Stimulated activated CD4-positive, alpha-beta T cell treated with anti-CD3 and anti-CD28 coated beads, Interleukin-4, amount 100 ng/mL, for 24 hours (primary cell): ENCODE measurements around the gene MDC1.
A peak's percentile ranks its signal among the peaks of the same experiment; 100 is the strongest.

Experiments
- DNase-seq: peaks from one replicate; pipeline ENCODE4 v3.0.0-alpha.2; 2020

MDC1 gene

GRCh38 chr6:30747902-30748769, 31.1 kb upstream of the MDC1 start:
- no peak for DNase-seq

GRCh38 chr6:30747300-30747687, 30.2 kb upstream of the MDC1 start:
- DNase-seq: no peak

GRCh38 chr6:30744054-30744805, 27.1 kb upstream of the MDC1 start, which contains the start of gene IER3:
IER3 (minus strand) TSS chr6:30744547; CDS start chr6:30744518, 29 bp downstream.
- peak; percentile 92 for DNase-seq

DNA sequence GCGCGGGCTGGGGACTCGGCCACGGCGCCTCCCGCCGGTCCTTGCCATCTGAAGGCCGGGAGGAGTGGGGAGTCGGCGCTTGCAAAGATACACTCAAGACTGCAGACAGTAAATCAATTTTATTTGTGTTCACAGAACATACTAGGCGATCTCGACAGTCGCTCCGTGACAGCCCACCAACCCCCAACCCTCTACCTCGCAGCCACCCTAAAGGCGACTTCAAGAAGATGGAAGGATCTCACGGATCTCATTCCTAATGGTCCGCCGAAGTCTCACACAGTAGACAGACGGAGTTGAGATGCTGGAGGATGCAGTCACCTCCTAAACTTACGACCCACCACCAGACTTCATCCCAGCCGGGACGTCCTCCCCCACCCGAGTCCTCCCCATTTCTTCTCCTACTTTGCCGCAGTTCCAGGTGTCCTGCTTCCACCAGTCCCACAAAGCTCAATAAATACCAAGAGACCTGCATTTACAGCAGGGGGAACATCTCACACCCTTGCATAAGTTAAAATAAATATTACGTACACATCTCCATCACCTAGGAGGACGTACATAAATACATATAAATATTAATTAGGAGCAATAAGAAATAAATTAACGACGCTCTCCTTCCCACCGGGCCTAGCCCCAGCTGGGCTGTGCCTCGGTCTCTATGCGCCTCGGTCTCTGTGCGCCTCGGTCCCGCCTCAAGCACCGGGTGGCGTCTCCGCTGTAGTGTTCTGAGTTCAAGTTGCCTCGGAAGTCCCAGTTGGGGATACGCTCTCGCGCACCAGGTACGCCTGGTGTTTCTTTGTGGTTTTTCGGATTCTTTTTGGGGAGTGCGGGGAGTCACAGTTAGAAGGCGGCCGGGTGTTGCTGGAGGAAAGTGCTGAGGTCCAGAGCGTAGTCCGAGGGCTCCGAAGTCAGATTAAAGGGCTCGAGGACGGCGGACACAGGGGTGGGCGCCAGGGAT, 26.3 kb upstream of the MDC1 start:
- peak; percentile 47 for DNase-seq

GRCh38 chr6:30742316-30743098, 25.4 kb upstream of the MDC1 start, which contains the start of gene FLOT1:
FLOT1 (minus strand) TSS chr6:30742687; CDS start chr6:30742189, 498 bp downstream.
- peak; percentile 92 for DNase-seq

DNA sequence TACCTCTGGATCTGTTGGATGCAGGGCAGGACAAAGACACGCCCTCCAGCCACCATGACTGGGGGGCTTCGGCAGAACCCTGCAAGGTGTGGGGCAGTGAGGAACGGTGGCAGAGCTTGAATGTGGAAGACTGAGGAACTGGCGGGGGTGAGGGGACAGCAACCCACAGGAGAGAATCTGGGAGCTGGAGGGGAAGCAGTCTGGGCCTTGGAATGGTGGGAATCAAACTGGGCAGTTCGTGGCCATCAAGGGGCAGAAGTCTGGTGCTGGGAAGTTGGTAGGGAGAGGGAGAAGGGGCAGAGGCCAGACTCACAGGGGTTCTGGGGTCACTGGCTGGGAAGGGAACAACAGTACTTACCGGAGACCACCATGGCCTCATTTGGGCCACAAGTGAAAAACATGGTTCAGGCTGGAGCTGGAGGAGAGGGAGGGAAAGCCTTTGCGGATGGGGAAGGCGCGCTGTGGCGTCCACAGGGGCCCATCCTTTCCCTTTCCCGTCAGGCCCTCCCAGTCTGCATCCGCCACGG, 24.8 kb upstream of the MDC1 start:
- no peak for DNase-seq

DNA sequence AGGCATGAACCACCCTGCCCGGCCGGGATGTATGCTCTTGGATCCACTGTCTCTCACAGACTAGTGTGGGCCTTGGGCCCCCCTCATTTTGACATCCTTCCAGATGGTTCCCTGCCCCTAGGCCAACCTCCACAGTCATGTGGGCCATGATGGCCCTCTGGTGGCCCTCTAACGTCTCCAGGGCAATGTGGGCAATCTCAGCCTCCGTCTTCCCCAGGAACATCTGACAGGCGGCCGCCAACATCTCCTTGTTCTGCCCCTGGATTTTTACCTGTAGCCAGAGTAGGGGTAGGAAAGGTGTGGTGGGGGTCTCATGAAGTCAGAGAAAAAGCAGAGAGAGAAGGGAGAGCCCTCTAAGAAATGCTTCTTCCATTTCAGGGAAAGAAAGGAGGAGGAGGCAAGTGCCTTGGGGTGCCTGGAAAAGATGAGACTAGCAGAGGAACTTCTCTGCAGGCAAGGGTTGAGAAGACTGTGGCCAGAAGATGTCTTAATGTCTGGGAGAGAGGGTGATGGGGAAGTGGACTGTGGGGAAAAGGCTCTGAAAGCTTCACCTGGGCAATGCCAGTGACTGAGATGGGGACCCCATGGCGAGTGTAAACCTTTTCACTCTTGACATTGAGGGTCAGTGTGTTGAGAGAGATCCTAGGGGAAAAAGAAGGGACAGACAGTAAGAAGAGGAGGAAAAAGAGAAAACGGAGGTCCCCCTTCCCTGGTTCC, 24.1 kb upstream of the MDC1 start:
- DNase-seq: peak; percentile 26

DNA sequence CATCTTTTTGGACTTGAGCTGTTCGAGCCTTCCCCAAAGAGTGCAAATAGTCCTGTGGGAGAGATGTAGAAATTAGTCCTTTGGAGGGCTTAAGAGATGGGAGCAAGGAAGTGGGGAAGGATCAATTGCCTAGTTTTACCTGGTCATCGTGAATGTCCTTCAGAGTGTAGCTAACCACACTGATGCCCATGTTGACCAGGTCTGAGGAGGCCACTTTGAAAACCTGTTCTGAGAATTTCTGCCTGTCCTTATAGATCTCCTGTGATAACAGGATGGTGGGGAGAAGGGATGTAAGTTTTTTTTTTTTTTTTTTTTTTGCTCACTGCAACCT, 23.4 kb upstream of the MDC1 start:
- no peak for DNase-seq

- DNase-seq: no peak
Observed at GRCh38 chr6:30738532-30738931, 21.5 kb upstream of the MDC1 start.

DNA sequence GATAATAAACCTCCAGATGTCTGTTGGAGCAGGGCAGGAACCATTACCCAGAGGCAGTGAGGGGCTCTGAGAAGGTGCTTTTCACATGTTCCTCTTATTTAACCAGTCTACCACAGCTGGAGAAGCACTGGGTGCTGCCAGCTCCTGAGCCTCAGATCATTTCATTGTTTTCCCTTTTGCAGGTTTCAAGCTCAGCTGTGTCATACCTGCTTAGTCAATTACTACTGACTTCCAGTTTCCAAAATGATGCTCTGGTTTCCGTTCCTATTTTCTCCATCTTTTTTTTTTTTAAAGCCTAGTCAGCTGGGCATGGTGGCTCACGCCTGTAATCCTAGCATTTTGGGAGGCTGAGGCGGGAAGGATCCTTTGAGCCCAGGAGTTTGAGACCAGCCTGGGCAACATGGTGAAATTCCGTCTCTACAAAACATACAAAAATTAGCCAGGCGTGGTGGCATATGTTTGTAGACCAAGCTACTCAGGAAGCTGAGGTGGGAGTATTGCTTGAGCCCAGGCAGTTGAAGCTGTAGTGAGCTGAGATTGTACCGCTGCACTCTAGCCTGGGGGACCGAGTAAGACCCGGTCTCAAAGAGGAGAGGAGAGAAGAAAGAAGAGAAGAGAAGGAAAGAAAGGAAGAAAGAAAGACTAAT, 18.7 kb upstream of the MDC1 start:
- peak; percentile 52 for DNase-seq

DNA sequence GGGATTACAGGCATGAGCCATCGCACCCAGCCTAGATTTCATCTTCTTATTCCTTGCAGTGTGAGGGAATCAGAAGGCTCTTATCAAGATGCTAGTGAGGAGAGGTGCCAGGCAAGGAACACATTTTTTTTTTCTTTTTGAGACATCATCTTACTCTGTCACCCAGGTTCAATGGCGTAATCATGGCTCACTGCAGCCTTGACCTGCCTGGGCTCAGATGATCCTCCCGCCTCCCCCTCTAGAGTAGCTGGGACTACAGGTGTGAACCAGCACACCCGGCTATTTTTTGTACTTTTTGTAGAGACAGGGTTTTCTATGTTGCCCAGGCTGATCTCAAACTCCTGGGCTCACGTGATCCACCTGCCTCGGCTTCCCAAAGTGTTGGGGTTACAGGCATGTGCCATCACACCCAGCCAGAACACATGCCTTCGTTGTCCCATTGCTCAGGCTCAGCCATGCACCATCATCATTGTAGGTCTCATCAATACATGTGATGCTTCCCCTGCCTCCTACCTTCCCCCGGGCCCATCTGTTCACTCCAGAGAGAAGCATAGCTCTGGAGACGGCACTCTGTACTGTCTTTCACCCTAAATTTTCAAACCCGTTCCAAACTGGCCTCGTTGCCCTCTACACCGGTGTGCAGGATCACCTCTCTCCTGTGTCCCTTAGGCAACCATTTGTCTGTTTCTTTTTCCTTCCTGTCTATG, 15.3 kb upstream of the MDC1 start:
- DNase-seq: no peak

GRCh38 chr6:30730601-30731435, 13.7 kb upstream of the MDC1 start:
- DNase-seq: peak; percentile 89

DNA sequence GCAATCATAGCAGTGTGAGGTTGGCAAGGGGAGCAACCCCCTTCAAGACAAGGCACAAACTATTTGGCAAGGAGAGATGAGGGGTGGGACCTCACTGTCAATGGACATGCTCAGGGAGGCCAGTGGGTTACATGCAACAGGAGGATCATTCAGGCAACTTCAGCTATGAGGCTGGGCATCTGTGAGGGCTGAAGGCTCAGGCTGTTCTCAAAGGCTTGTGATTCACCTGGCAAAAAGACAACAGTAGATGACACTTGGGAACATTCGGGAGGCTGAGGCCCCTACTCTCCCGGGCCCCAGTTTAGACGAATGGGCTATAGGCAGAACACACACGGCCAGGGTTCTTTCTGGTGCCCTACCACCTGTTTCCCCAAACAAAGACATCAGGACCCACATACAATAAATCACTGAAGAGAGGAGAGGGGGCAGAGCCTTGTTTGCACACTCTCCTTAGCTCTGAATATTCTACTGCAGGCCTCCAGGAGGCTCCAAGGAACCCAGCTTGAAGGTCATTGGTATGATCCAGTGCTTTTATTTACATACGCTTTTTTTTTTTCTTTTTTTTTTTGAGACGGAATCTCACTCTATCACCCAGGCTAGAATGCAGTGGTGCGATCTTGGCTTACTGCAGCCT, 11.0 kb upstream of the MDC1 start:
- no peak for DNase-seq

- DNase-seq: no peak
Observed at GRCh38 chr6:30726506-30727413, 9.7 kb upstream of the MDC1 start.

- DNase-seq: no peak
Observed at GRCh38 chr6:30725713-30726505, 8.8 kb upstream of the MDC1 start.

- no peak for DNase-seq
Observed at GRCh38 chr6:30724906-30725667, 8.0 kb upstream of the MDC1 start.
